Measurements from ENCODE around the gene RAI14.
"Not testable (repeated sequence)": the region's sequence is repeated elsewhere in the genome, so short reads cannot be mapped to it uniquely, and the experiment has no call there.

Gene RAI14

GRCh38 chr5:34770486-34770885, 114.4 kb downstream of the RAI14 start:
- DNase-seq (ENCODE audit: low read depth in 2 of 2): no peak

DNA sequence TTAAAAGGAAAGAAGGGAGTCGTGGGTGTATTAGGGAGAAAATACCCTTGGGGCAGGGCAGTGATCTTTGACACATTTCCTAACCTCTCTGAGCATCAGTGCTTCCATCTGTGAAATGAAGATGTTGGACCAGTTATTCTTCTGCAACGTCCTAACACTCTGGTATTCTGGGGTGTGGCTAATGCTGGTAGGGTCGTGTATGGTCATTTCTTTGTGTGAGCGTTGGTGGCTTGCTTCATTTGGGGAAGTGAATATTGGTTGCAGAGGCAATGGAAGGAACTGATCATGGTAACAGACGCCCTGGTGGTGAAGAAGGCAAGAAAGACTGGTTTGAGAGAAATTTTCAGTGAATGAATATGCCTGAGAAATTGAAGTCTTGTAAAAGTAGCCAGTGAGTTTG, 114.9 kb downstream of the RAI14 start:
- no peak for DNase-seq (ENCODE audit: low read depth in 2 of 2)

DNA sequence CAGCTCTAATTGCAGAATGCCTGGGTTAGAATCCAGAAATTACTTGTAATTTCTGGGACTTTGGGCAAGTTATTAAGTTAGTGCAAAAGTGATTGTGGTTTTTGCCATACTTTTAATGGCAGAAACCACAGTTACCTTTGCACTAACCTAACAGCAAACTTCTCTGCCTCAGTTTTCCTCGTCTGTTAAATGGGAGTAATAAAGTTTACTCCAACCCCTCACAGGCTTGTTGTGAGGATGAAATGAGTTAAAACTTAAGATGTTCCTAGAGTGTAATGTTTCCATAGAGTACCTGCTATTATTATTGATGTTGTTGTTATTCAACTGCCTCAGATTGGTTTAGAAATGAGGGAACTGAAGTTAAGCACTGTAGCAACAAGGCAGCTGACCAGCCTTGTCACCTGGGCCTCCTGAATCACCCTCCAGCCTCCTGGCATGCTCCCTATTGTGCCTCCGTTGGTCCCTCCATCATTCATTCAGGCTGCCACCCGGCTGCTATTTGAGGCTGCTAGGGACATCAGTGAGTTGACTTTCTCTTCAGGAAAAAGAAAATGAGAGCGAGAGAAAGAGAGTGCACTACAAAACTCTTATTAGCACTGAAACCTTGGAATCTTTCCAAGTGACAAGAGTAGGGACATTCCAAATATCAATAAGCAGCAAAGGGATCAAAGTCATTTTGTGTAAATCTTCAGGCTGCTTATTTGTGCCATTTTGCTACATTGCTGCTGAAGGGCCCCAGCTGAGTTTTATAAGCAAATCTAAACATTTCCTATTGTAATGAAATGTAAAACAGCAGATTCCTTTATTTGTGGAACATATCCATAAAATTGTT, 116.4 kb downstream of the RAI14 start:
- DNase-seq (ENCODE audit: low read depth in 2 of 2): no peak

DNA sequence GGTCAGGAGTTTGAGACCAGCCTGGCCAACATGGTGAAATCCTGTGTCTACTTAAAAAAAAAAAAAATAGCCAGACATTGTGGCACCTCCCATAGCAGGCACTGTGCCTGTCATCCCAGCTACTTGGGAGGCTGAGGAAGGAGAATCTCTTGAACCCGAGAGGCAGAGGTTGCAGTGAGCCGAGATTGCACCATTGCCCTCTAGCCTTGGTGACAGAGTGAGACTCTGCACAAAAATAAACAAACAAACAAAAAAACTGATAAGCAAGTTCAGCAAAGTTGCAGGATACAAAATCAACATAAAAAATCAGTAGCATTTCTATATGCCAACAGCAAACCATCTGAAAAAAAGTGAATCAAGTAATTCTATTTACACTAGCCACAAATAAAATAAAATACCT, 118.0 kb downstream of the RAI14 start:
- no peak for DNase-seq (ENCODE audit: low read depth in 2 of 2)

DNA sequence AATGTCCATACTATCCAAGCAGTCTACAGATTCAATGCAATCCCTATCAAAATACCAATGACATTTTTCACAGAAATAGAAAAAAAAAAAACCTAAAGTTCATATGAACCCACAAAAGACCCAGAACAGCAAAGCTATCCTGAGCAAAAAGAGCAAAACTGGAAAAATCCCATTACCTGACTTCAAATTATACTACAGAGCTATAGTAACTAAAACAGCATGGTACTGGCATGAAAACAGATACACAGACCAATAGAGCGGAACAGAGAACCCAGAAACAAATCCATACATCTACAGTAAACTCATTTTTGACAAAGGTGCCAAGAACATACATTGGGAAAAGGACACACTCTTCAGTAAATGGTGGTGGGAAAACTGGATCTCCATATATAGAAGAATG, 118.5 kb downstream of the RAI14 start:
- not testable (repeated sequence) for DNase-seq (ENCODE audit: low read depth in 2 of 2)

DNA sequence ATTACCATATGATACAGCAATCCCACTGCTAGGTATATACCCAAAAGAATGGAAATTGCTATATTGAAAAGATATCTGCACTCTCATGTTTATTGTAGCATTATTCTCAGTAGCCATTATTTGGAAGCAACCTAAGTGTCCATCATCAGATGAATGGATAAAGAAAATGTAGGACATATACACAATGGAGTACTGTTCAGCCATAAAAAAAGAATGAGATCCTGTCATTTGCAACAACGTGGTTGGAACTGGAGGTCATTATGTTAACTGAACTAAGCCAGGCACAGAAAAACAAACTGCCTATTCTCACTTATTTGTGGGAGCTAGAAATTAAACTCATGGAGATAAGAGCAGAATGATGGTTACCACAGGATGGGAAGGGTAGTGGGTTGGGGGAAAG, 119.8 kb downstream of the RAI14 start:
- no peak for DNase-seq (ENCODE audit: low read depth in 2 of 2)

GRCh38 chr5:34778091-34778850, 122.1 kb downstream of the RAI14 start:
- DNase-seq (ENCODE audit: low read depth in 2 of 2): no peak

- DNase-seq (ENCODE audit: low read depth in 2 of 2): not testable (repeated sequence)
These were observed 127.8 kb downstream of the RAI14 start for GRCh38 chr5:34783892-34784291.

- no peak for DNase-seq (ENCODE audit: low read depth in 2 of 2)
These were observed 130.9 kb downstream of the RAI14 start for GRCh38 chr5:34787035-34787434.

DNA sequence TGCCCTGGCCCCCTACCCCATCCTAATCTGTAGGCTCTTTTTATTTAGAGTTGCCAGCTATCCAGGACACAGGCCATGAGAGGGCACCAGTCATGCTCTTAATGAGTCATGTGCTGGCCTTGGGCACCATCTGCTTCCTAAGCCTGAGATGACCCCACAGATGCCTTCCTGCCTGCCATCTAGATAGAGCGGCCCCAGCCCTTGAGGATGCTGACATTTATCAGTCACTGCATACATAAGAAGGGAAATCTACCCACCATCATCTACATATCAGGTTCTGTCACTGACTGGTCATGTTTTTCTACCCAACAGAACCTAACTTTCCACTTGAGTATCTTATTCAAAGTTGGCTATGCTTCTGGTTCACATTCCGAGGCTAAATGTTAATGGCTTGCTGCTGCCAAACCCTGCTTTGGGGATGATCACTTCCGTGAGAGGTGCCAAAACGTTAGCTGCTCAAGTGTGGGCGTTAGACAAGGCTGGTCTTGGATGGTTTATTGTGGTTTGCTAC, 132.9 kb downstream of the RAI14 start:
- no peak for DNase-seq (ENCODE audit: low read depth in 2 of 2)

GRCh38 chr5:34789639-34790038, 133.5 kb downstream of the RAI14 start:
- no peak for DNase-seq (ENCODE audit: low read depth in 2 of 2)

- DNase-seq (ENCODE audit: low read depth in 2 of 2): no peak
These were observed 133.9 kb downstream of the RAI14 start for GRCh38 chr5:34790069-34790468.

GRCh38 chr5:34791761-34792244, 135.7 kb downstream of the RAI14 start:
- DNase-seq (ENCODE audit: low read depth in 2 of 2): no peak

DNA sequence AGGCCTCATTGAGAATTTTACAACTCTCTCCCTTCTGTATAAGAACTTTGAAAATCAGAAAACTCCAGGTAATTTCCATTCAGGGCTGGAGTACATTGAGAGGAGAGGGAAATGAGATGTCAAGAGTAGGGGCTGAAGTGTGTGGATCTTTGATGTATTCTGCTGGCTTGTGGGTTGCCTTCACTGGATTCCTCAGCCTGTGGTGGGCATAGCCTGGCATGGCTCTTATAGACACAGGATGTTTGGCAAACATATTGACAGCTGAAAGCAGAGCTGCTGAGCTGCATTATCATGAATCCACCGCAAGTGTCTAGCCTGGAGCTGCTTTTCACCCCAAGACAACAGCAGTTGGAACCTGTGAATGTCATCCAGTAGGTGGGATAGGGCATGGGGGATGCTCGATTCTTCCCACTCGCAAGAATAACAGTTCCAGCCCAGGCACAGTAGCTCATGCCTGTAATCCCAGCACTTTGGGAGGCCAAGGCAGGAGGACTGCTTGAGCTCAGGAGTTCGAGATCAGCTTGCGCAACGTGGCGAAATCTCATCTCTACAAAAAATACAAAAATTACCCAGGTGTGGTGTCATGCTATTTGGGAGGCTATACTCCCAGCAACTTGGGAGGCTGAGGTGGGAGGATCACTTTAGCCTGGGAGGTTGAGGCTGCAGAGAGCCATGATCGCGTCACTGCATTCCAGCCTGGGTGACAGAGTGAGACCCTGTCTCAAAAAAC, 146.9 kb downstream of the RAI14 start:
- DNase-seq (ENCODE audit: low read depth in 2 of 2): no peak

GRCh38 chr5:34803974-34804732, 148.0 kb downstream of the RAI14 start:
- no peak for DNase-seq (ENCODE audit: low read depth in 2 of 2)

DNA sequence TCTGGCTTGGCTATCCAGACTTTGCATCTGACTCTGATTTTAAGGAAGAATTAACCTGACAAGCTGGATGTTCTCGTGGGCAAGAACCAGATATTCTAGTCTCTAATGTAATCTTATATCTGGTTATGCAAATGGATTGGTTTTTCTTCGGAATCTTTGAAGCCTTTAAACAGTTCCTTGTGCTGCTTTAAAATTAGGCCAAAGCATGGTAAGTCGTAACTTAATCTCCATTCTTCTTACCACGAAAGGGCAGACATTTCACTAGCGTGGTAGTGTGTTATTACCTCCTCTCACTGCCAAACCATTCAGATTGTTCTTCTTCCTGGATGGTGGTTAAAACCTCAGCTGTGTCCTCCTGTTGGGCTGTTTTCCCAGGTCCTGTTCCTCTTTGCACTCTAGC, 148.8 kb downstream of the RAI14 start:
- no peak for DNase-seq (ENCODE audit: low read depth in 2 of 2)

DNA sequence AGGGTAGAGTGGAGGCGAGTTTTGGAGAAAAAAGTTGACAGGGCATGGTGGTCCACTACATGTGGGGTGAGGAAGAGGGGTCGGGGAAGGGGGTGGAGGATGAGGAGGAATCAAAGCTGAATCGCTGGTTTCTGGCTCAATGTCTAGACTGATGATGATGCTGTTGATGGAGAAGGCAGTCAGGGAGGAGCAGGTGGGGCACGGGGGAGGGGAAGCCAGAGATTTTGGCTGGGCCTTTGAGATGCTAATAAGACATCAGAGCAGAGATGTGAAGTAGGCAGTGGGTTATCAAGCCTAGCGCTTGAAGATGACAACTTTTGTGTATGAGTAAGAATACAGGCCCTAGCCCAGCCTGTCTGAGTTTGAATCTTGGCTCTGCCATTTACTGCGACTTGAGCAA, 150.4 kb downstream of the RAI14 start:
- no peak for DNase-seq (ENCODE audit: low read depth in 2 of 2)

DNA sequence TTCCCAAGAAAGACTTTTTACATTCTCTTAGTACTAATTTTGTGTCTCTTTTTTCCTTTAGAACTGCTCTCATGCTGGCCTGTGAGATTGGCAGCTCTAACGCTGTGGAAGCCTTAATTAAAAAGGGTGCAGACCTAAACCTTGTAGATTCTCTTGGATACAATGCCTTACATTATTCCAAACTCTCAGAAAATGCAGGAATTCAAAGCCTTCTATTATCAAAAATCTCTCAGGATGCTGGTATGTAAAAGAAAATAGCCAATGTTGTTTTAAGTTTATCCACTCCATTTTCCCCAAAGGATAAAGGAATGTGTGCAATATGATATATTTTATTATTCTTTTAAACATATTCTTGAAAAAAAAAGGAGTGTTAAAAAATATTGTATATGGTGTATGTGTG, 155.6 kb downstream of the RAI14 start:
- DNase-seq (ENCODE audit: low read depth in 2 of 2): no peak

DNA sequence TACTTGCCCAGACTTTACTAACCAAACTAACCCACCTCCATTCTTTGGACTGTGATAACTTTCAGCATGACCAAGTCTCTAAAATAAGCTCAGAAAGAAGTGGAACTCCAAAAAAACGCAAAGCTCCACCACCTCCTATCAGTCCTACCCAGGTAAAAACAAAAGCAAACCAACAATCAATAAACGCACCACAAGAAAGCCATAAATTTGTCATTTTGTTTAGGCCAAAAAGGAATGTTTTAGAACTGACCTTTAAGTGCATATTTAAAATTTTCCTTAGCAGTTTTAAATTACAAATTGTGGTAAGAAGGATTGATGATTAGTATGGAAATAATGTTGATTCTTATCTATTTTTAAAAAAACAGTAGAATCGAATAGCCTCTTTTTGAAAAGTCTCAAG, 157.4 kb downstream of the RAI14 start:
- no peak for DNase-seq (ENCODE audit: low read depth in 2 of 2)

DNA sequence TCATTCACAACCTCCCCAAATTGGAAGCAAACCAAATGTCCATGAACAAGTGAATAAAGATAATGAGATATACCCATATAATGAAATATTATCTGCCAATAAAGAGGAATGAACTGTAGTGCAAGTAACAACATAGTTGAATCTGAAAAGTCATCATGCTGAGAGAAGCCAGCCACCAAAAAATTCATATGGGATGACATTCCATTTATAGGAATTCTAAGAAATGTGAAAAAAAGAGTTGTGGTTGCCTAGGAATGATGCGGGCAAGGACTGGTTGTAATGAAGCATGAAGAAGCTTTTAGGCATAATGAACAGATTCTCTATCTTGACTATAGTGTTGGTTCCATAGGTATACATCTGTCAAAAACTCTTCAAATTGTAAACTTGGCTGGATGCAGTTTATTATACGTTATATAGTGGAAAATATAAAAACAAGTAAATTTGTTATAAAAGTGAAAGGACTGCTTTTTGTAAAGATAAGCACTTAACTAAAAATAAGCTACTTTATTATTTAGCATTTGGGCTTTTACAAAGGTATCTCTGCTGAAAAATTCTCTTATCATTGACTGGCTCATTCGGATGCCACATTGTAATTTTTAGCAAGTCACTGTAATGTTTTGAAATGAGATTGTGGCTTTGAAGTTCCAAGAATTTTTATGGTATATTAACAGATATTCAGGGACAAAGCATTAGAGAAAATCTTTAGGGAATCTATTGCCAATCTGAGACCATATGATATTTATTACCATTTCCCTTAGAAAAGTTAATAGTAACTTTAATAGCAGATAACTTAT, 161.6 kb downstream of the RAI14 start:
- no peak for DNase-seq (ENCODE audit: low read depth in 2 of 2)

DNA sequence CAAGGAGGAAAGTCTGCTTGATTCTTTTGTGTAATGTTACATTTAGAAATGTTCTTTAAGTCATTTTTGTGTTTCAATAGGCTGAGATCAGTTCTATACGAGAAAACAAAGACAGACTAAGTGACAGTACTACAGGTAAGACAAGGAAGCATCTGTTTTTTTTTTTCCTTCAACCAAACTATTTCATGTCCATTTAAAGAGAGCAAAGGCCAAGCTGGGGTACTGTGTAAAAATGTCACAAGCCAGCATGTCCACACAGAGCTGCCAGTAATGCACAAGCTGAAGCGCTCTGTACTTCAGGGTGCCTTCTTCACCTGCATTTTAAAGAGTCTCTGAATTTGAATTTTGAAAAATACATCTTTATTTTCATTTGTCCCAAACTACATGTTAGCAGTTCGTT, 162.6 kb downstream of the RAI14 start:
- DNase-seq (ENCODE audit: low read depth in 2 of 2): no peak
